Heart left ventricle (tissue), 16 donors: ENCODE data around the gene TMEM272. TPM values are rescaled to one million over a fixed set of nuclear protein-coding genes. Genes with fewer than 3 reads are reported as not detected.

Experiments used
- ATAC-seq, 4 donors: fragments of 200-7000 bp; cut with Tn5 transposase; one replicate each; pipeline ENCODE4 v1.9.1; 2020 to 2022; ENCODE audit warnings: moderate library complexity in 4 of 4, mild to moderate bottlenecking in 3 of 4, moderate number of reproducible peaks in 1 of 4
- DNase-seq, 5 donors: peaks; one replicate each; pipeline ENCODE4 v3.0.0-alpha.2; 2020
- H3K27ac ChIP-seq, 12 donors: fragments of 200-600 bp; sonication (generic) in 4 of 12; one replicate each; pipeline versions ENCODE4 v1.5.0 to v1.8.0; 2016 to 2022; ENCODE audit warnings: mild to moderate bottlenecking in 2 of 12
- H3K27me3 ChIP-seq, 9 donors: fragments of 200-600 bp; sonication (generic) in 2 of 9; one replicate each; pipeline versions ENCODE4 v1.5.1 to v1.8.0; 2016 to 2022; ENCODE audit warnings: mild to moderate bottlenecking in 3 of 9
- H3K36me3 ChIP-seq, 9 donors: fragments of 200-600 bp; sonication (generic) in 2 of 9; one replicate each; pipeline versions ENCODE4 v1.5.0 to v1.8.0; 2018 to 2022; ENCODE audit warnings: mild to moderate bottlenecking in 2 of 9
- H3K4me1 ChIP-seq, 12 donors: fragments of 200-600 bp; sonication (generic) in 4 of 12; one replicate each; pipeline versions ENCODE4 v1.5.0 to v1.8.0; 2016 to 2022; ENCODE audit warnings: mild to moderate bottlenecking in 3 of 12
- H3K4me3 ChIP-seq, 12 donors: fragments of 200-600 bp; sonication (generic) in 4 of 12; one replicate each; pipeline versions ENCODE4 v1.5.0 to v1.8.0; 2017 to 2022; ENCODE audit warnings: mild to moderate bottlenecking in 9 of 12, moderate library complexity in 4 of 12
- H3K9me3 ChIP-seq, 12 donors: fragments of 200-600 bp; sonication (generic) in 4 of 12; one replicate each; pipeline versions ENCODE4 v1.5.0 to v1.8.0; 2016 to 2022; ENCODE audit warnings: mild to moderate bottlenecking in 1 of 12
- CTCF ChIP-seq, 12 donors: fragments of 200-600 bp; sonication (generic) in 4 of 12; IDR thresholded peaks; one replicate each; pipeline versions ENCODE4 v1.5.0 to v1.8.0; 2018 to 2022; ENCODE audit warnings: antibody characterized with exemption in 12 of 12, mild to moderate bottlenecking in 5 of 12
- POLR2A ChIP-seq, 2 donors: fragments of 450-650 bp; IDR thresholded peaks; one replicate each; pipeline ENCODE4 v1.6.1; 2017; ENCODE audit warnings: antibody characterized with exemption in 2 of 2, mild to moderate bottlenecking in 2 of 2, moderate library complexity in 2 of 2
- WGBS, 4 donors: extraction: QIAGEN DNeasy Blood & Tissue Kit in 2 of 4; methylation state at CpG; one replicate each; pipeline versions ENCODE4 v1.1.5 to v1.1.7; 2013 to 2018; 5-methylcytosine and 5-hydroxymethylcytosine counted together
- intact Hi-C, 10 donors: fragments of 100-400 bp; cut with DNase I; formaldehyde crosslinking; loops; one replicate each; pipeline versions ENCODE4 v1.11.1 to v1.14.2; 2022
- polyA plus RNA-seq, 2 donors: library from polyadenylated mRNA; stranded (reverse); fragments of 200-250 nt; gene quantifications; one replicate each; pipeline ENCODE4 v1.2.3, GENCODE V29; 2013
- total RNA-seq, 9 donors: library from RNA; depleted of rRNA in 2 of 9; stranded (reverse); fragments of >200 nt in 2 of 9; fragmentation: NEBNext Ultra II Directional in 3 of 9; extraction: Animal tissue kit (Norgen Biotek cat#: 25700) in 3 of 9; gene quantifications; one replicate each; pipeline versions ENCODE4 v1.1.0 to v1.2.4, GENCODE V29; 2016 to 2023
- donor health status: ischemic (EF 13 %, LVEDD 7.1; RV severe dilation, severe dysfunction).
- donor health status: healthy with polysubstance abuse.
- donor health status: DM: no; HTN: yes; CAD: no.
- donor health status: DM: no; HTN: no; CAD: no.
- donor health status: ischemic (EF 25% LVEDD 6.9; RV normal size, moderate dysfunction).
- donor health status: ischemic (EF 25% LVEDD 5.7; RV mildly dilated, moderate dysfunction).
- donor health status: healthy.
- donor health status: DM: yes; HTN: yes; CAD: no.
- donor health status: ischemic (EF 35%, LVEDD 5.7; RV mildly dilated, moderate dysfunction).
- donor health status: nonischemic (EF 11% LVEDD 7.7; RV severe dilation, severe dysfunction).
- donor health status: DM: yes; HTN: yes; CAD: no.
- donor health status: PGD.
- donor health status: ischemic (EF 29% LVEDD 5.4; RV normal size, mild dysfunction).
- donor health status: nonischemic (EF 23%, LVEDD 6.1; RV moderate dilation, normal function).

The TMEM272 gene
- total and polyA plus RNA-seq, 11 donors = 0.14 to 1.6 (median 0.33) TPM; not detected in 1

DNA sequence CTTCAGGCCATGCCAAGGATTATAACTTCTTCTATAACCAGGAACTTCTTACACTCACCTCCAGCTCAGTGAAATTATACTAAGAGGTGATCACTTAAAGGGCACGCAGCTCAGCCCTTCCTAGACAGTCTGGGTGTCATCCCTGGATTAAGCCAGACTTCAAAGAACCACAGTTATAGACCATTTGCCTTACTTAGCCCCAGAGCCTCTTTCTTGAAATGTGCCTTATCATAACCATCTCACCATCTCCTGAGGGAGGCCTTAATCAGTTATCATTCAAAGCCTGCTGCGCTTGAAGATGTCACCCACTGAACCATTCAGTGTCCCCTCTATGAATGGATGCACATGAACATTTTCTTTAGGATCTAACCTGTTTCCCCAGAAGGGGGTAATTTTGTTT is 30.9 kb downstream of the TMEM272 start:
- Histone ChIP-seq H3K36me3 (no peaks in the 10 kb centered on the region), H3K4me3 (no peak overlapping the region), H3K27me3 (no peaks in the 10 kb centered on the region), H3K27ac (no peak overlapping the region), H3K9me3 (no peaks in the 10 kb centered on the region), H3K4me1 (peaks cover 0 to 31% (median 10%) of the 10 kb centered on the region in 12 donors)
- intact Hi-C loops = loop anchor here in 5 of 10 donors (2.0 to 10.0 kb wide), 6 partner anchors 19 to 313 kb away; partner anchors contain the start of genes NEK5 (in 4 of the 5), ALG11 (in 1 of the 5) and ATP7B (in 1 of the 5)
- DNase-seq (no peak), ATAC-seq (no peak)
- TF ChIP-seq CTCF (IDR thresholded peaks at IDR 0.05) = no peak
- no peak for TF ChIP-seq POLR2A (IDR thresholded peaks at IDR 0.05)
- WGBS, 4 donors = 97 to 100% (median 100%) methylated on average over 2 of the region's 2 CpGs

GRCh38 chr13:51811920-51812451 is 33.0 kb downstream of the TMEM272 start:
- Histone ChIP-seq H3K27ac (peak overlapping the region in 4 of 12 donors; percentile 10 to 39 (median 11)), H3K36me3 (no peaks in the 10 kb centered on the region), H3K27me3 (no peaks in the 10 kb centered on the region), H3K4me1 (peaks cover 0 to 22% (median 8%) of the 10 kb centered on the region in 12 donors), H3K9me3 (no peaks in the 10 kb centered on the region), H3K4me3 (no peak overlapping the region)
- 38 to 57% (median 49%) methylated on average over 4 of the region's 4 CpGs for WGBS, 4 donors
- TF ChIP-seq CTCF (IDR thresholded peaks at IDR 0.05) (no peak), POLR2A (IDR thresholded peaks at IDR 0.05) (no peak)
- ATAC-seq (peak; percentile 33 to 38 (median 34)), DNase-seq (peak in 1 of 5 donors; percentile 40)
- intact Hi-C loops = loop anchor here in 5 of 10 donors (5.0 to 10.0 kb wide), 5 partner anchors 183 to 315 kb away; partner anchors contain the start of genes NEK5 (in 4 of the 5), ALG11 (in 1 of the 5) and ATP7B (in 1 of the 5)

- intact Hi-C loops = loop anchor here in 5 of 10 donors (5.0 to 10.0 kb wide), 5 partner anchors 184 to 316 kb away; partner anchors contain the start of genes NEK5 (in 4 of the 5), ALG11 (in 1 of the 5) and ATP7B (in 1 of the 5)
- WGBS, 4 donors = 63 to 82% (median 77%) methylated on average over 6 to 12 of the region's 12 CpGs
- H3K36me3 ChIP-seq = no peaks in the 10 kb centered on the region
- H3K27me3 ChIP-seq = no peaks in the 10 kb centered on the region
- ATAC-seq (no peak), DNase-seq (no peak)
- no peak for TF ChIP-seq CTCF (IDR thresholded peaks at IDR 0.05)
- TF ChIP-seq POLR2A (IDR thresholded peaks at IDR 0.05) = no peak
- H3K4me1 ChIP-seq = peaks cover 0 to 30% (median 10%) of the 10 kb centered on the region in 12 donors
- no peak overlapping the region for H3K4me3 ChIP-seq
- no peaks in the 10 kb centered on the region for H3K9me3 ChIP-seq
- H3K27ac ChIP-seq = no peak overlapping the region
Measured at GRCh38 chr13:51811046-51811445, 33.9 kb downstream of the TMEM272 start.

DNA sequence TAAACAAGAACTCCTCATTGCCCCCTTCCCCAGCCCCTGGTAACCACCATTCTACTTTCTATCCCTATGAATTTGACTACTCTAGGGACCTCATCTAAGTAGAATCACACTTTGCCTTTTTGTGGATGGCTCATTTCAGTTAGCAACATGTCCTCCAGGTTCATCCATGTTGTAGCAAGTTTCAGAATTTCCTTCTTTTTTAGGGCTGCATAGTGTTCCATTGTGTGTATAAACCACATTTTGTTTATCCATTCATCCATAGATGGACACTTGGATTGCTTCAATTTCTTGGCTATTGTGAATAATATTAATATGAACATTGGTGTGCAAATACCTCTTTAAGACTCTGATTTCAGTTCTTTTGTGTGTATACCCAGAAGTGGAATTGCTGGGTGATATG is 36.2 kb downstream of the TMEM272 start:
- no peak overlapping the region for H3K27ac ChIP-seq
- intact Hi-C loops = loop anchor here in 4 of 10 donors (10.0 kb wide), 2 partner anchors 224 to 584 kb away; partner anchors contain the start of genes WDFY2 (in 3 of the 4) and FAM124A (in 1 of the 4)
- no peak for TF ChIP-seq CTCF (IDR thresholded peaks at IDR 0.05)
- no peak for TF ChIP-seq POLR2A (IDR thresholded peaks at IDR 0.05)
- H3K27me3 ChIP-seq = no peaks in the 10 kb centered on the region
- no peaks in the 10 kb centered on the region for H3K36me3 ChIP-seq
- no peak overlapping the region for H3K4me3 ChIP-seq
- no peak for ATAC-seq
- no peak for DNase-seq
- H3K4me1 ChIP-seq = peaks cover 0 to 34% (median 12%) of the 10 kb centered on the region in 12 donors
- H3K9me3 ChIP-seq = no peaks in the 10 kb centered on the region
